Choroid plexus epithelial cell (primary cell): ENCODE measurements around the gene SPG11.
"Not testable (repeated sequence)": the region's sequence is repeated elsewhere in the genome, so short reads cannot be mapped to it uniquely, and the experiment has no call there.

Experiments
- DNase-seq: peaks from one replicate; pipeline ENCODE4 v3.0.0-alpha.2; 2010; ENCODE audit warnings: low read depth
- H3K4me3 ChIP-seq: 2 replicates; pipeline ENCODE4 v1.5.1; 2011; ENCODE audit warnings: low read depth, mild to moderate bottlenecking, control low read depth, low read length, moderate library complexity
- CTCF ChIP-seq: conservative IDR thresholded peaks from 2 replicates; pipeline ENCODE4 v1.5.1; 2011; ENCODE audit warnings: low read depth, mild to moderate bottlenecking, control low read depth, inconsistent platforms, low read length, moderate library complexity

SPG11 gene

GRCh38 chr15:44535523-44536301 lies 127.8 kb downstream of the SPG11 start:
- peak; percentile 30 for DNase-seq
- TF ChIP-seq CTCF = no peak

GRCh38 chr15:44535092-44535491 lies 128.4 kb downstream of the SPG11 start:
- DNase-seq = no peak
- H3K4me3 ChIP-seq = no peak overlapping the region
- TF ChIP-seq CTCF = no peak

More at GRCh38 chr15:44535523-44536301, 127.8 kb downstream of the SPG11 start:
- peak overlapping the region; percentile 72 for H3K4me3 ChIP-seq

GRCh38 chr15:44532689-44533088 lies 130.8 kb downstream of the SPG11 start:
- no peak for DNase-seq
- TF ChIP-seq CTCF = no peak
- no peak overlapping the region for H3K4me3 ChIP-seq

GRCh38 chr15:44532275-44532674 lies 131.2 kb downstream of the SPG11 start:
- DNase-seq, H3K4me3 ChIP-seq: not testable (repeated sequence)

GRCh38 chr15:44530653-44531052 lies 132.8 kb downstream of the SPG11 start:
- H3K4me3 ChIP-seq = no peak overlapping the region
- no peak for TF ChIP-seq CTCF
- DNase-seq = no peak

GRCh38 chr15:44529864-44530604 lies 133.4 kb downstream of the SPG11 start:
- no peak for TF ChIP-seq CTCF
- no peak overlapping the region for H3K4me3 ChIP-seq
- DNase-seq = no peak

GRCh38 chr15:44527241-44527640 lies 136.2 kb downstream of the SPG11 start:
- H3K4me3 ChIP-seq = no peak overlapping the region
- no peak for TF ChIP-seq CTCF
- no peak for DNase-seq
